KMS-11 (cell line): ENCODE results near the gene S100A5.
"Not testable (repeated sequence)": the region's sequence is repeated elsewhere in the genome, so short reads cannot be mapped to it uniquely, and the experiment has no call there.

Experiments
- H2AFZ ChIP-seq: fragments of 200-600 bp; sonication (generic); 2 replicates; pipeline ENCODE4 v1.6.1; 2016; ENCODE audit warnings: antibody characterized with exemption, mixed run types, low read depth
- H3K27ac ChIP-seq: fragments of 200-600 bp; sonication (generic); 2 replicates; pipeline ENCODE4 v1.6.1; 2016; ENCODE audit warnings: mild to moderate bottlenecking, mixed run types
- H3K27me3 ChIP-seq: fragments of 200-600 bp; sonication (generic); 2 replicates; pipeline ENCODE4 v1.6.1; 2017; ENCODE audit warnings: mild to moderate bottlenecking, low read depth, mixed run types, moderate library complexity; ENCODE audit not compliant: insufficient read depth
- H3K36me3 ChIP-seq: fragments of 200-600 bp; sonication (generic); 2 replicates; pipeline ENCODE4 v1.6.1; 2017; ENCODE audit warnings: mild to moderate bottlenecking, mixed run types; ENCODE audit not compliant: insufficient read depth
- H3K4me1 ChIP-seq: fragments of 200-600 bp; sonication (generic); 2 replicates; pipeline ENCODE4 v1.6.1; 2016; ENCODE audit warnings: mild to moderate bottlenecking, low read depth, mixed run types; ENCODE audit not compliant: poor library complexity, severe bottlenecking
- H3K4me2 ChIP-seq: fragments of 200-600 bp; sonication (generic); 2 replicates; pipeline ENCODE4 v1.7.0; 2016; ENCODE audit warnings: mild to moderate bottlenecking, mixed run types
- H3K4me3 ChIP-seq: fragments of 200-600 bp; sonication (generic); IDR thresholded peaks from 2 replicates; pipeline ENCODE4 v1.6.1; 2017; ENCODE audit warnings: low read depth, low read length, mixed read lengths; ENCODE audit not compliant: insufficient read depth
- H3K79me2 ChIP-seq: fragments of 200-600 bp; sonication (generic); 2 replicates; pipeline ENCODE4 v1.6.1; 2016; ENCODE audit warnings: low read depth, mixed run types; ENCODE audit not compliant: insufficient read depth
- H3K9ac ChIP-seq: fragments of 200-600 bp; sonication (generic); 2 replicates; pipeline ENCODE4 v1.6.1; 2016; ENCODE audit warnings: mild to moderate bottlenecking, mixed run types
- H4K20me1 ChIP-seq: fragments of 200-600 bp; sonication (generic); 2 replicates; pipeline ENCODE4 v1.6.1; 2016; ENCODE audit warnings: mild to moderate bottlenecking, mixed run types; ENCODE audit not compliant: insufficient read depth
- CTCF ChIP-seq: fragments of 200-600 bp; sonication (generic); conservative IDR thresholded peaks from 2 replicates; pipeline ENCODE4 v1.6.1; 2017; ENCODE audit warnings: low read depth, mild to moderate bottlenecking, antibody characterized with exemption, low read length, moderate library complexity, mixed read lengths

Gene S100A5

DNA sequence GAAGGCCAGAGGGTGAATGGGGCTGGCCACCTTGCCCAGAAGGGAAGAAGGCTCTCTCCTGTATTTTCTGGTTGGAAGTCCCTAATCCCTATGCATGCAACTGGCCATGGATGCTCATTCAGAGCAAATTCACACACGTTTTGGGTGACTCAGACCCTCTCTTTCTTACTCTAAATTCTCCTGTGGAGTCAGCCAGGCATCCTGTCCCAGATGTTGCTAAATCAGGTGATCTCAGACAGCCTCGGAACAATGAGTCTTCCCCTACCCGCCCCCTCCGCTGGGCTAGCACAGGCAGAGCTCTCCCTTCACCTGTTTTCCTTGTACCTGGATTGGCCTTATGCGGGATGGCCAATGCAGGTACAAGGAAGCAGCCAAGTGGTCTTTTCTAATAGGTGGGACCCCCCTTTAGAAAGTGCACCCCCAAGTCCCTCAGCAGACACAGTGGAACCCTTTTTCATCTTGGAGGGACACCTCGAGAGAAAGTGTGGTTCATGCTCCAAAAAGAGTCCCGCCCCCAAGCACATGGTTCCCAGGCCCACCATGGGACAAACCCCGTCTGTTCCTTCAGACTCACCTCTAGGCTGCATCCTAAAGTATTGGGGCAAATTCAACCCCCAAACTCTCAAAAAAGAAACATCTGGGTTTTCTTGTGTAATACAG lies 13.6 kb downstream of the S100A5 start:
- H3K27ac ChIP-seq: no peak overlapping the region

DNA sequence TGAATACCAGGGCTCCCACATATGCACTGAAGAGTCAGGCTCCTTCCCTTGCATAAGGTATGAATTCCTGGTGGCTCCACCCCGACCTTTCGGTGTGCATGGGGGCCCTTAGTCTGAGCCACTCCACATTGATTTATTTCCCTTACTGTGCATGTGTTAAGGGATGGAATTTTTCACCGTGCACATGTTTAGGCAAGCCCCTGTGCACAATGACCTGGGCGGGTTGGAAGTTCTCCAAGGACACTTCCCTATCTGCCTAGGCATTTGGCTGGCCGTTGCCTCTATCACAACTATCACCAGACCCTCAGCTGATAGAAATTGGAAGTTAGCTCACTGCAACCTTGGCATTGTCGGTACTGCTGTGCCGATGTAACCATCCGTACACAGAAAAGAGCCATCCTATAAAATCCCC lies 14.6 kb downstream of the S100A5 start:
- H3K79me2 ChIP-seq: no peaks in the 10 kb centered on the region
- no peak for TF ChIP-seq CTCF
- no peak overlapping the region for H3K9ac ChIP-seq
- no peaks in the 10 kb centered on the region for H4K20me1 ChIP-seq
- no peaks in the 10 kb centered on the region for H3K36me3 ChIP-seq
- H3K4me1 ChIP-seq: no peaks in the 10 kb centered on the region
- H2AFZ ChIP-seq: no peak overlapping the region
- no peak overlapping the region for H3K27ac ChIP-seq
- no peak overlapping the region for H3K4me3 ChIP-seq
- H3K4me2 ChIP-seq: no peak overlapping the region
- no peaks in the 10 kb centered on the region for H3K27me3 ChIP-seq

More for the DNA sequence above, 13.6 kb downstream of the S100A5 start:
- no peaks in the 10 kb centered on the region for H3K4me1 ChIP-seq
- H3K9ac ChIP-seq: no peak overlapping the region
- no peak overlapping the region for H3K4me2 ChIP-seq
- no peak overlapping the region for H2AFZ ChIP-seq
- no peak overlapping the region for H3K4me3 ChIP-seq
- TF ChIP-seq CTCF: no peak
- no peaks in the 10 kb centered on the region for H3K79me2 ChIP-seq
- no peaks in the 10 kb centered on the region for H4K20me1 ChIP-seq
- no peaks in the 10 kb centered on the region for H3K27me3 ChIP-seq
- no peaks in the 10 kb centered on the region for H3K36me3 ChIP-seq

- Histone ChIP-seq H2AFZ (no peak overlapping the region), H3K4me3 (no peak overlapping the region), H3K9ac (no peak overlapping the region), H3K4me2 (no peak overlapping the region), H3K36me3 (no peaks in the 10 kb centered on the region), H3K27me3 (no peaks in the 10 kb centered on the region), H3K4me1 (no peaks in the 10 kb centered on the region), H4K20me1 (no peaks in the 10 kb centered on the region), H3K27ac (no peak overlapping the region), H3K79me2 (no peaks in the 10 kb centered on the region)
- no peak for TF ChIP-seq CTCF
Observed at GRCh38 chr1:153525088-153525728, 15.5 kb downstream of the S100A5 start.

DNA sequence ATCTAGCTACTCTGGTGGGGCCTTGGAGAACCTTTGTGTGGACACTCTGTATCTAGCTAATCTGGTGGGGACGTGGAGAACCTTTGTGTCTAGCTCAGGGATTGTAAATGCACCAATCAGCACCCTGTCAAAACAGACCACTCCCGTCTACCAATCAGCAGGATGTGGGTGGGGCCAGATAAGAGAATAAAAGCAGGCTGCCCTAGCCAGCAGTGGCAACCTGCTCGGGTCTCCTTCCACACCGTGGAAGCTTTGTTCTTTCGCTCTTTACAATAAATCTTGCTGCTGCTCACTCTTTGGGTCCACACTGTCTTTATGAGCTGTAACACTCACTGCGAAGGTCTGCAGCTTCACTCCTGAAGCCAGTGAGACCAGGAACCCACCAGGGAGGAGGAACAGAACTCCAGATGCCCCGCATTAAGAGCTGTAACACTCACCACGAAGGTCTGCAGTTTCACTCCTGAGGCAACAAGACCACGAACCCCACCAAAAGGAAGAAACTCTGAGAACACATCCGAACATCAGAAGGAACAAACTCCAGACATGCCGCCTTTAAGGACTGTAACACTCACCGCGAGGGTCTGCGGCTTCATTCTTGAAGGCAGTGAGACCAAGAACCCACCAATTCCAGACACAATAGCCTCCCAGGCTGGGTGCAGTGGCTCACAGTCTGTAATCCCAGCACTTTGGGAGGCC lies 18.2 kb downstream of the S100A5 start:
- H3K27ac ChIP-seq, H3K79me2 ChIP-seq: not testable (repeated sequence)

GRCh38 chr1:153521808-153522207 lies 18.9 kb downstream of the S100A5 start:
- H3K79me2 ChIP-seq, H2AFZ ChIP-seq, H4K20me1 ChIP-seq, H3K4me3 ChIP-seq, H3K36me3 ChIP-seq, H3K27me3 ChIP-seq, H3K9ac ChIP-seq, H3K4me2 ChIP-seq, H3K4me1 ChIP-seq, H3K27ac ChIP-seq: not testable (repeated sequence)

More for the DNA sequence above, 18.2 kb downstream of the S100A5 start:
- not testable (repeated sequence) for H3K4me3 ChIP-seq, H3K4me2 ChIP-seq, H3K36me3 ChIP-seq, H2AFZ ChIP-seq, H3K27me3 ChIP-seq, H3K4me1 ChIP-seq, H3K9ac ChIP-seq, H4K20me1 ChIP-seq
